Naive thymus-derived CD8-positive, alpha-beta T cell (primary cell): ENCODE results near the gene TBC1D13. TPM values are rescaled to one million over a fixed set of nuclear protein-coding genes. Genes with fewer than 3 reads are reported as not detected.

Experiments used
- ATAC-seq, 2 donors: fragments of 150-1000 bp; cut with Tn5 transposase in 1 of 2; sonication (Bioruptor Pico), chemical (Tn5 transposase) in 1 of 2; 1 replicate in 1 of 2; 2 replicates in 1 of 2; pipeline ENCODE4 v1.10.0; 2021; ENCODE audit warnings: mild to moderate bottlenecking in 2 of 2, moderate library complexity in 2 of 2
- POLR2A ChIA-PET: fragments of 350-600 bp; sonication (Branson Sonifier 250); formaldehyde crosslinking; loops from one replicate; lab custom pipeline; 2021; ENCODE audit warnings: antibody characterized with exemption; lab: Charles Lee
- DNase-seq, 10 donors: peaks; one replicate each; pipeline versions ENCODE4 v3.0.0 to v3.0.0-alpha.2; 2020 to 2022
- H3K27ac Mint-ChIP-seq, 10 donors: one replicate each; pipeline ENCODE4 v1.8.0; 2020 to 2022; ENCODE audit warnings: mild to moderate bottlenecking in 10 of 10, mixed read lengths in 10 of 10, moderate library complexity in 4 of 10, inconsistent platforms in 1 of 10
- H3K27me3 Mint-ChIP-seq, 5 donors: one replicate each; pipeline ENCODE4 v1.8.0; 2021 to 2022; ENCODE audit warnings: mixed read lengths in 5 of 5
- H3K36me3 Mint-ChIP-seq, 3 donors: one replicate each; pipeline ENCODE4 v1.8.0; 2020 to 2022; ENCODE audit warnings: mixed read lengths in 3 of 3, mild to moderate bottlenecking in 2 of 3, inconsistent platforms in 1 of 3
- H3K4me1 Mint-ChIP-seq, 4 donors: one replicate each; pipeline ENCODE4 v1.8.0; 2021 to 2022; ENCODE audit warnings: mixed read lengths in 4 of 4
- H3K4me3 Mint-ChIP-seq, 10 donors: one replicate each; pipeline ENCODE4 v1.8.0; 2020 to 2022; ENCODE audit warnings: mild to moderate bottlenecking in 10 of 10, mixed read lengths in 10 of 10, moderate library complexity in 6 of 10, inconsistent platforms in 1 of 10
- H3K9me3 Mint-ChIP-seq, 9 donors: one replicate each; pipeline ENCODE4 v1.8.0; 2020 to 2022; ENCODE audit warnings: mixed read lengths in 9 of 9, mild to moderate bottlenecking in 3 of 9, inconsistent platforms in 1 of 9, moderate library complexity in 1 of 9
- polyA plus RNA-seq, 3 donors: library from polyadenylated mRNA; unstranded; fragments of 300-500 nt; fragmentation: Illumina TruSeq; gene quantifications; one replicate each; pipeline ENCODE4 v1.2.3, GENCODE V29; 2021
- total RNA-seq, 8 experiments: library from RNA in 2 of 8; stranded (reverse) in 2 of 8; gene quantifications; one replicate each; pipeline ENCODE4 v1.2.3 and lab custom pipeline; 2021 to 2026

Gene TBC1D13
- total and polyA plus RNA-seq, 5 experiments from 2014 or later, result 20.2 to 36.3 (median 29.9) TPM

DNA sequence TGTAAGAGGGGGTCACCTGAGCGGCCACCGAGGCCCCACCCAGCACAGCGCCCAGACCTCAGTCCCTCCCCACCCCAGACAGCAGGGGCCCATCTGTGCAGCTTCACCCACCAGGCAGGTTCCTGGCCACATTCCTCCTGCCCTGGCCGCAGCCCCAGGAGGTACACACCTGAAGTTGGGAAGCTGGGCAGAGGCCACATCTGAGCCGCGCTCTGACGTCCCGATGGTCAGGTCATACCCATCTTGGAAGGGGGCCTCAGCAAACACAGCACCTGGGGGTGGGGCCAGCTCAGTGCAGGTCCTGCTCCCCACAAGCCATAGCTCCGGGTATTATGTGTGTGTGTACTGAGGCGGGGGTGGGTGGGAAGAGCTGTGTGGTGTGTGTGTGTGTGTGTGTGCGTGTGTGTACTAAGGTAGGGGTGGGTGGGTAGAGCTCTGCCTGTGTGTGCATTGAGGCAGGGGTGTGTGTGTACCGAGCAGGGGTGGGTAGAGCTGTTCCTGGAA is 36.9 kb downstream of the TBC1D13 start:
- ATAC-seq (no peak), DNase-seq (no peak)
- no peaks in the 10 kb centered on the region for H3K9me3 Mint-ChIP-seq
- H3K27me3 Mint-ChIP-seq, result no peaks in the 10 kb centered on the region
- H3K4me3 Mint-ChIP-seq, result no peak overlapping the region
- H3K4me1 Mint-ChIP-seq, result peaks cover 15 to 44% (median 36%) of the 10 kb centered on the region in 4 donors
- POLR2A ChIA-PET, result interaction anchor here (0.6 to 1.2 kb wide), 5 partner anchors 11 to 368 kb away, joined by 3 to 8 read pairs (median 4); partner anchors contain the start of gene ODF2
- peaks cover 0 to 45% (median 3%) of the 10 kb centered on the region in 3 donors for H3K36me3 Mint-ChIP-seq
- peak overlapping the region in 1 of 10 donors; percentile 67 for H3K27ac Mint-ChIP-seq

DNA sequence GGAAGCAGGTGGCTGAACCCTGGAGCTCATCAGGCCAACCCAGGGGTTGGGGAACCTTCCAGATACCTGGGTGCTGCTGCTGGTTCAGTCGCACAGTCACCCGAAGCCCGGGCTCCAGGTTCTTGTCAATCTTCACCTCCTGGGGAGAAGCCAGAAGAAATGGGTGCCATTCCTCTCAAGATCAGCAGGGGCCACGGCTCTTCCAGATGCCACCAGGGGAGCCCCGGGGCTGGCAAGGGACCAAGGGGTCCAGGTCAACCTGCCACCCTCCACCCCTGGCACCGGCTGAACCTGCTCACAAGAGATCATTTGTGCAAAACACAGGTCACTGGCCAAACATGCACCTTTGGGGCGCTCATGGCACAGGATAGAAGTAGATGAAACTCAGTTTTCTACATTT is 37.9 kb downstream of the TBC1D13 start:
- Mint-ChIP-seq H3K27ac (peak overlapping the region in 1 of 10 donors; percentile 45), H3K4me3 (peak overlapping the region in 1 of 10 donors; percentile 6), H3K36me3 (peaks cover 0 to 45% (median 3%) of the 10 kb centered on the region in 3 donors), H3K27me3 (no peaks in the 10 kb centered on the region), H3K4me1 (peaks cover 17 to 44% (median 34%) of the 10 kb centered on the region in 4 donors), H3K9me3 (no peaks in the 10 kb centered on the region)
- POLR2A ChIA-PET, result interaction anchor here (0.6 to 0.8 kb wide), 2 partner anchors 12 to 1377 kb away, joined by 3 read pairs; no protein-coding TSS in a partner anchor
- DNase-seq (no peak), ATAC-seq (no peak)

DNA sequence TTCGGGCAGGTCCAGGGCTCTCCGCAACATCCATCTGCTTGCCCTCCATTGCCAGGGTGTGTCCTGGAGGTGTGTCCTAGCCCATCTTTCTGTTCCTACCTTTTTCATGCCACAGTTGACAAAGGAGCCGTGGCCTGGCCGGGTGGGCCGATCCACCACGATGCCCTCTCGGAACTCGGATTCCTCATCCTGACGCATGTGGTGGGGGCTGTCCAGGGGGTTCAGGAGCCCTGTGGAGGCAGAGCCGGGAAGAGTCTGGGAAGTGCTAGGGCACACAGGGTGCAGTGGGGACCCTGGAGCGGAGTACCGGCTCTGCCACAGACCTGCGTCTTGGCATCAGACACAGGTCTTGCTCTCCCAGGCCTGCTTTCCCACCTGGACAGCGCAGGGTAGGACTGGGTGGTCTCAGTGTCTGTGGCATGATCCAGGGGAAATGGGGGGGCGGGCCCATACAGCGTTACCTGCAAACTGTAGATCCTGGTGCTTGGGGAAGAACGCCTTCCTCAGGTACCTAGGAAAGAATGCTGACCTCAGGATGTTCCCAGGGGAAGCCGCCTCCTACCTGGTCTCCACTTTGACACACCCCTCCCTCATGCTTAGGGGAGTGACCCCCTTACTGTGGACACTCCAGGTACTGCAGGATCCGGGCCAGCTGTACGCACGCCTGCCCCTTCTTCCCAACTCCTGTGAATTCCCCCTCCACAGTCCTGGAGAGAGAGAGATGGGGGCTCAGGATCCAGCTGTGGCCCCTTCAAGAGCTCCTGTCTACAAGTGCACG is 39.1 kb downstream of the TBC1D13 start:
- H3K27ac Mint-ChIP-seq, result peak overlapping the region in 2 of 10 donors; percentile 11 to 51
- H3K27me3 Mint-ChIP-seq, result no peaks in the 10 kb centered on the region
- POLR2A ChIA-PET, result interaction anchor here (3.0 kb wide), 1 partner anchor 8 kb away, joined by 19 read pairs; the partner anchor contains the start of gene ENDOG
- no peak for DNase-seq
- no peaks in the 10 kb centered on the region for H3K9me3 Mint-ChIP-seq
- ATAC-seq, result no peak
- peaks cover 0 to 45% (median 3%) of the 10 kb centered on the region in 3 donors for H3K36me3 Mint-ChIP-seq
- H3K4me1 Mint-ChIP-seq, result peaks cover 16 to 37% (median 32%) of the 10 kb centered on the region in 4 donors
- H3K4me3 Mint-ChIP-seq, result peak overlapping the region in 1 of 10 donors; percentile 66

DNA sequence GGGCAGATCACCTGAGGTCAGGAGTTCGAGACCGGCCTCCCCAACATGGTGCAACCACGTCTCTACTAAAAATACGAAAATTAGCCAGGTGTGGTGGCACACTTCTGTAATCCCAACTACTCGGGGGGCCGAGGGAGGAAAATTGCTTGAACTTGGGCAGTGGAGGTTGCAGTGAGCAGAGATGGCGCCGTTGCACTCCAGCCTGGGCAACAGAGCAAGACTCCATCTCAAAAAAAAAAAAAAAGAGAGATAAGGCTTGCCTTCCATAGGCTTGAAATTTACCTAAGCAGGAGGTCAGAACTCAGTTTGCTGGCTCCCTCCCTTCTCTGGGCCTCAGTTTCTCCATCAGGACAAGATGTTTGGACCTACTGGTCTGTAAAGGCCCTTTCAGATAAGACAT is 41.2 kb downstream of the TBC1D13 start:
- no peak for ATAC-seq
- Mint-ChIP-seq H3K36me3 (peaks cover 0 to 34% (median 0%) of the 10 kb centered on the region in 3 donors), H3K27me3 (no peaks in the 10 kb centered on the region), H3K9me3 (no peaks in the 10 kb centered on the region), H3K4me1 (peaks cover 11 to 32% (median 28%) of the 10 kb centered on the region in 4 donors), H3K4me3 (peak overlapping the region; percentile 84 to 96 (median 94)), H3K27ac (peak overlapping the region; percentile 71 to 96 (median 94))
- POLR2A ChIA-PET, result interaction anchor here (1.2 to 3.0 kb wide), 2 partner anchors 10 to 457 kb away, joined by 3 to 19 read pairs; partner anchors contain the start of genes ENDOG and URM1
- no peak for DNase-seq

DNA sequence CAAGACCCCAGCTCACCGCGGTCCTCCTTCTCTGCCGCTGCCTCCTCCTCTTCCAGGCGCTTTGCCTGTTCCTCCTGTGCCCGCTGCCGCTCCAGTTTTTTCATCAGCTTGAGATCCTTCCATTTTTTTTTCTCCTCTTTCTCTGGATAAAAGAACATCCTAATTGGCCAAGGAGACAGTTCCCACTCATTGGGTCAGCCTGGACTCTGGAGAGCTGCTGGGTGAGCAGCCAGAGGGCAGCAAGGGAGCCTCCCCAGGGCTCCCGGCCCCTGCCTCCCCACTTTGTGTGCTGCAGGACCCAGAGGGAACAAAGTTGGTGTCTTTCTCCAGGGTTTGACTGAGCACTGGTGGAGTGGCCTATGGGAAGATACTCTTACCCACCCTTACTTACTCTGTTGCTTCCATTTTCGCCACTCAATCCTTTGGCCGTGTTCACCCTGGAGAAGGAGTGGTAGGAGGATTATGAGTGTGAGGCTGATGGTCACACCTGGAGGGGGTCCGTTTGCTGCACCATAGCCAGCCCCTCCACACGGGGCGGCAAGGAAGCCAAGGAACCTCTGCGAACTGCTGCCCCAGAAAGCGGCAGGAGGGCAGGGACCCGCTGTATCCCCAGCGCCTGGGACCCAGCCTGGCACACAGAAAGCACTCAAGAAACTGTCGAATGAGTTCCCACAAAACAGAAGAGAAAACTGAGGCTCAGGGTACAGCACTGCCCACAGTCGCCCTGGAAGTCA is 41.8 kb downstream of the TBC1D13 start:
- H3K27me3 Mint-ChIP-seq, result no peaks in the 10 kb centered on the region
- H3K4me1 Mint-ChIP-seq, result peaks cover 11 to 32% (median 28%) of the 10 kb centered on the region in 4 donors
- peaks cover 0 to 31% (median 0%) of the 10 kb centered on the region in 3 donors for H3K36me3 Mint-ChIP-seq
- peak overlapping the region; percentile 79 to 96 (median 94) for H3K27ac Mint-ChIP-seq
- DNase-seq (no peak), ATAC-seq (no peak)
- H3K9me3 Mint-ChIP-seq, result no peaks in the 10 kb centered on the region
- POLR2A ChIA-PET, result interaction anchor here (1.0 to 3.0 kb wide), 11 partner anchors 10 to 524 kb away, joined by 3 to 38 read pairs (median 4); partner anchors contain the start of genes DYNC2I2, ENDOG, SH3GLB2 and URM1
- H3K4me3 Mint-ChIP-seq, result peak overlapping the region; percentile 84 to 96 (median 94)

DNA sequence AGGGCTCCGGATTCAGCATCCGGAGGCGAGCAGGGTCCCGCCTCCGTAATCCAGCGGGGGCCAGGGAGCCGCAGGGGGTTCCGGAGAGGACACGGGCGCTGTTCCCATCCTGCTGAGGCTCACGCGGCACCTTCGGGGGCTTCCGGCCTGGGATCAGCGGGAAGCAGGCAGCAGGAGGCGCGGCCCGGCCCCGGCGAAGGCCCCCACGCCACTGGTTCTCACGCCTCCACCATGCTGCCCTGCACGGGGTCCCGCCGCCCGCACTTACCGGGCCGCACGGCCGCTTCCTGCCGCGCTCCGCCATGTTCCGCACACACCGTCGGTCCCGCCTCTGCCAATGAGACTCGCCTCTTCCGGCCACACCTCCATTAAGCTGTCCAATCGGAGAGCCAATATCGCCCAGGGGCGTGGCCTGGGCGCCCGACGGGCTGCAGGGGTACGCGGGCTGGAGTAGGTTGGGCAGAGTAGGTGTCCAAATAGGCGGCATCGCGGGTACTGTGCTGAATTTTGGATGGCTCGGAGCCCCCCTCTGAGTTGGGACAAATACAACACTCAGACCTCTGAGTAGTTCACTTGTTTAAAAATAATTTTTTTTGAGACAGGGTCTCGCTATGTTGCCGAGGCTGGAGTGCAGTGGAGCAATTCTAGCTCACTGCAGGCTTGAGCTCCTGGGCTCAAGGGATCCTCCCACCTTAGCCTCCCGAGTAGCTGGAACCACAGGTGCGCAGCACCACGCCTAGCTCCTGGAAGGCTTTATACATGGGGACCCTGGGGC is 42.6 kb downstream of the TBC1D13 start, which contains the start of gene SPOUT1:
TSS of gene SPOUT1 (minus strand) at position 318 of the 775 bp plus-strand sequence. CDS start at position 304, 14 bp downstream.
- DNase-seq, result peak; percentile 87 to 96 (median 92)
- Mint-ChIP-seq H3K36me3 (peaks cover 0 to 29% (median 0%) of the 10 kb centered on the region in 3 donors), H3K4me3 (peak within 1 kb of the TSS; percentile 84 to 96 (median 94)), H3K9me3 (no peaks in the 10 kb centered on the region), H3K27ac (peak within 1 kb of the TSS; percentile 86 to 98 (median 94)), H3K4me1 (peaks cover 11 to 32% (median 26%) of the 10 kb centered on the region in 4 donors), H3K27me3 (no peaks in the 10 kb centered on the region)
- POLR2A ChIA-PET, result interaction anchor here (0.6 to 1.9 kb wide), 15 partner anchors 10 to 972 kb away, joined by 3 to 38 read pairs (median 4); partner anchors contain the start of genes DYNC2I2, ENDOG, SH3GLB2 and URM1
- ATAC-seq, result peak; percentile 95 to 99

DNA sequence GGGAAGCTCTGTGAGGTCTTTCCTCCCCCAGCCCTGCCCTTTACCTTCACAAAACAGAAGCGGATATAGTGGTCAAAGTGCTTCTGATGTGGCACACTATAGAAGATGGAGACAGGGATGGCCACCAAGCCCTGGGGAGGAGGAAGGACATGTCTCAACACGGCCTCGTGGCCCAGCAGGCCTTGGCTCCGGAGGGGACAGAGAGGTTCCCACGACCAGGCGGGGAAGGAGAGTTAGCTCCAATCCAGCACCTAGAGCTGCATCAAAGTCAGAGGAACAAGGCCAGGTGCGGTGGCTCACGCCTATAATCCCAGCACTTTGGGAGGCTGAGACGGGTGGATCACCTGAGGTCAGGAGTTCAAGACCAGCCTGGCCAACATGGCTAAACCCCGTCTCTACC is 46.6 kb downstream of the TBC1D13 start:
- POLR2A ChIA-PET, result interaction anchor here (0.5 kb wide), 1 partner anchor 58 kb away, joined by 4 read pairs; no protein-coding TSS in a partner anchor
- ATAC-seq (no peak), DNase-seq (no peak)
- Mint-ChIP-seq H3K9me3 (no peaks in the 10 kb centered on the region), H3K36me3 (peaks cover 0 to 15% (median 3%) of the 10 kb centered on the region in 3 donors), H3K27ac (no peak overlapping the region), H3K27me3 (no peaks in the 10 kb centered on the region), H3K4me3 (no peak overlapping the region), H3K4me1 (peaks cover 5 to 17% (median 14%) of the 10 kb centered on the region in 4 donors)

DNA sequence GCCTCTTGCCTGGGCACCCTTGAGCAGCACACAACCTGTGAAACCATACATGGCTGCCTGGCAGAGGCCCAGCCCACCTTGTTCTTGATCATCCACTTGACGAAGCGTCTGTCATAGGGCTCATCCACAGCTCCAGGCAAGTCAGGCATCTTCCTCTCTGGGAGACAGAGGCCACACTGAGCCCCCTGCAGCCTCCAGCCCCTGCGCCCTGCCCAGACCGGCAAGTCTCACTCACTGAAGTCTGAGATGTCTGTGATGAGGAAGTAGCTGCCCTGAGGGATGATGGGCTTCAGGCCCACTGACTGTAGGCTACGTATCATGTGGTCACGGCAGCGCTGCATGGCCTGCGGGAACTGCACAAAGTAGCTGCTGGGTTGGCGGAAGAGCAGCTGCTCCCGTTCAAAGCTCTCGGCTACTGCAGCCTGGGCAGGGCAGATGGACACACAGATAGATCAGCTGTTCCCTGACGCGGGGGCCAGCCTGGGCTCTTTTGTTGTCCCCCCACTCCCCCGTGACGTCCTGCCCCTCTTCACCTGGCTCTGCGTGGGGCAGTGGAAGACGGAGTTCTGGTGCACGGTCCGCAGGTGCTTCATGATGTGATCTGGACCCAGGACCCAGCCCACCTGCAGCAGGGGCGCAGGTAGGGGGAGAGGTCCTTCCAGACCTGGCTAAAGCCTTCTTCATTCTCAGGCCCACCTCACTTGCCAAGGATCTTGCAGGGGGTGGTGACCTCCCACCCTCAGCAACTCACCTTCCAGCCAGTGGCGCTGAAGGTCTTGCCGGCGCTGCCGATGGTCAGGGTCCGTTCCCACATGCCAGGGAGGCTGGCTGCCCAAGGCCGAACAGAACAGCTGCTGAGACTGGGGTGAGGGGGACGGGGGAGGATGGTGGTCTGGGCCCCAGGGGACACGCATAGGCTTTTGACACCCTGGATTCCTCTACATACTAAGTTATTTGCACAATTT is 48.5 kb downstream of the TBC1D13 start:
- H3K27ac Mint-ChIP-seq, result no peak overlapping the region

DNA sequence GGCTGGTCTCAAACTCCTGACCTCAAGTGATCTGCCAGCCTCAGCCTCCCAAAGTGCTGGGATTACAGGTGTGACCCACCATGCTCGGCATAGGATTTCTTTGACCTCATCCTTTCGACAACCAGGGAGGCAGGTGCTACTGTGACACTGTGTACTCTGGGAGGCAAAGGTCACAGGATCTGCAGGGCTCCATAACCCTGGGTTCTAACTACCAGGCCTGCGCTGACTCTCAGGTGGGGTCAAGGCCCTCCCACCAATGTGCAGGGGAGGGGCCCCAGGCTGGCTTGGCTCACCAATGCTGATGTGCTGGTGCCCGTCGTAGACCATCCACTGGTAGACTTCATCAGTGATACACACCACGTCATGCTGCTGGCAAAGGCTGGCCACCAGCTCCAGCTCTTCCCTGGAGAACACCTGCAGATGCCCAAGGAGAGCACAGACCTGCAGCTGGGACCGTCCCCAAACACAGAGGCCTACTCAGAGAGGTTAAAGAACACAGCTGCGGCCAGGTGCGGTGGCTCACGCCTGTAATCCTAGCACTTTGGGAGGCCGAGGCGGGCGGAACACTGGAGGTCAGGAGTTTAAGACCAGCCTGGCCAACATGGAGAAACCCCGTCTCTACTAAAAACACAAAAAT is 49.6 kb downstream of the TBC1D13 start:
- POLR2A ChIA-PET, result interaction anchor here (0.6 kb wide), 1 partner anchor 112 kb away, joined by 7 read pairs; no protein-coding TSS in a partner anchor
- H3K4me3 Mint-ChIP-seq, result no peak overlapping the region
- peaks cover 0 to 27% (median 5%) of the 10 kb centered on the region in 3 donors for H3K36me3 Mint-ChIP-seq
- no peaks in the 10 kb centered on the region for H3K4me1 Mint-ChIP-seq
- DNase-seq, result no peak
- H3K9me3 Mint-ChIP-seq, result no peaks in the 10 kb centered on the region
- no peaks in the 10 kb centered on the region for H3K27me3 Mint-ChIP-seq
- H3K27ac Mint-ChIP-seq, result no peak overlapping the region
- no peak for ATAC-seq

More for the DNA sequence above, 48.5 kb downstream of the TBC1D13 start:
- no peak for ATAC-seq
- Mint-ChIP-seq H3K9me3 (no peaks in the 10 kb centered on the region), H3K4me3 (no peak overlapping the region), H3K27me3 (no peaks in the 10 kb centered on the region), H3K36me3 (peaks cover 0 to 20% (median 3%) of the 10 kb centered on the region in 3 donors), H3K4me1 (peaks cover 0 to 3% (median 0%) of the 10 kb centered on the region in 4 donors)
- no peak for DNase-seq
- POLR2A ChIA-PET, result interaction anchor here (0.7 to 1.2 kb wide), 2 partner anchors 12 to 17 kb away, joined by 3 read pairs; partner anchors contain the start of gene ENDOG

DNA sequence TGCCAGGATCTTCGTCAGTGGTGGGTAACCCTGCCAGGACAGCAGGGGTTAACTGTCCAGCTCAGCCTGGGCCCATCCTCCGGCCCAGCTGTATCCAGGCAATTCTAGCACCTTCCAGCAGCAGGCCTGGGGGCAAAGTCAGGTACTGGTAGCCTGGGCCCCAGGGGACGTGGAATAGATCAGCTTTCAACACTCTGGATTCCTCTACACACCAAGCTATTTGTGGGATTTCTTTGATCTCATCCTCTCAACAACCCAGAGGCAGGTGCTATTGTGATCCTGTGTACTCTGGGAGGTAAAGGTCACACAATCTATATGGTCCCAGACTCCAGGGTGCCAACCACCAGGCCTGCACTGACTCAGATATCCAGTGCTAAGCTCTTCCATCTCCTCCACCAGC is 51.3 kb downstream of the TBC1D13 start:
- no peaks in the 10 kb centered on the region for H3K27me3 Mint-ChIP-seq
- DNase-seq (no peak), ATAC-seq (no peak)
- peaks cover 0 to 35% (median 8%) of the 10 kb centered on the region in 3 donors for H3K36me3 Mint-ChIP-seq
- POLR2A ChIA-PET, result no interaction called here
- peak overlapping the region in 1 of 10 donors; percentile 51 for H3K27ac Mint-ChIP-seq
- H3K4me1 Mint-ChIP-seq, result no peaks in the 10 kb centered on the region
- H3K4me3 Mint-ChIP-seq, result no peak overlapping the region
- H3K9me3 Mint-ChIP-seq, result no peaks in the 10 kb centered on the region
